GM13976 (cell line): ENCODE results near the gene GCNT1.
A peak's percentile ranks its signal among the peaks of the same experiment; 100 is the strongest.

Experiments used
- DNase-seq: peaks from one replicate; pipeline ENCODE4 v3.0.0; 2012; ENCODE audit warnings: low spot score
- CTCF ChIP-seq: IDR thresholded peaks from 2 replicates; pipeline ENCODE4 v1.5.1; 2012; ENCODE audit warnings: borderline replicate concordance, mild to moderate bottlenecking; ENCODE audit not compliant: insufficient read depth; ENCODE audit errors: extremely low read depth, missing control alignments, control extremely low read depth
- in situ Hi-C: fragments of 300-500 bp; cut with MboI; formaldehyde crosslinking; loops from one replicate; pipeline ENCODE4 v1.12.0; 2022; ENCODE audit warnings: low sequenced_read_pairs, mixed read lengths, inconsistent platforms; ENCODE audit not compliant: unreplicated experiment

GCNT1 gene

GRCh38 chr9:76454311-76454710 is 4.7 kb upstream of the GCNT1 start:
- DNase-seq, result no peak
- in situ Hi-C loops, result loop anchor here (5.0 kb wide), 1 partner anchor 203 kb away; no protein-coding TSS in a partner anchor
- TF ChIP-seq CTCF, result no peak

GRCh38 chr9:76456202-76456926 is 2.6 kb upstream of the GCNT1 start:
- peak; percentile 52 for DNase-seq

GRCh38 chr9:76459694-76460635 is 983 bp downstream of the GCNT1 start:
- TF ChIP-seq CTCF, result no peak
- in situ Hi-C loops, result loop anchor here (10.0 kb wide), 1 partner anchor 115 kb away; no protein-coding TSS in a partner anchor
- peak; percentile 36 for DNase-seq

More at GRCh38 chr9:76456202-76456926, 2.6 kb upstream of the GCNT1 start:
- in situ Hi-C loops, result no loop called here
- TF ChIP-seq CTCF, result no peak

GRCh38 chr9:76462126-76462525 is 3.1 kb downstream of the GCNT1 start:
- no peak for DNase-seq
- in situ Hi-C loops, result loop anchor here (10.0 kb wide), 1 partner anchor 113 kb away; no protein-coding TSS in a partner anchor
- TF ChIP-seq CTCF, result no peak

- no peak for DNase-seq
- no peak for TF ChIP-seq CTCF
- in situ Hi-C loops, result loop anchor here (10.0 kb wide), 1 partner anchor 112 kb away; no protein-coding TSS in a partner anchor
Measured at GRCh38 chr9:76463211-76463610, 4.2 kb downstream of the GCNT1 start.

GRCh38 chr9:76464706-76465105 is 5.7 kb downstream of the GCNT1 start:
- TF ChIP-seq CTCF, result no peak
- no peak for DNase-seq
- in situ Hi-C loops, result loop anchor here (10.0 kb wide), 1 partner anchor 110 kb away; no protein-coding TSS in a partner anchor
